Astrocyte (in vitro differentiated cells and primary cell): ENCODE measurements around the gene LPCAT4. TPM values are rescaled to one million over a fixed set of nuclear protein-coding genes. Genes with fewer than 3 reads are reported as not detected.
"Not testable (repeated sequence)": the region's sequence is repeated elsewhere in the genome, so short reads cannot be mapped to it uniquely, and the experiment has no call there.

ENCODE experiments used
- DNase-seq: peaks from one replicate; pipeline ENCODE4 v3.0.0-alpha.2; 2010; ENCODE audit warnings: low read depth
- FAIRE-seq: peaks from 2 replicates; lab custom pipeline; 2011; peaks lifted over from hg19 to GRCh38; lab: Jason Lieb, UNC
- H2AFZ ChIP-seq: 2 replicates; pipeline ENCODE4 v1.6.0; 2012; ENCODE audit warnings: low read depth, low read length, inconsistent platforms
- H3K27ac ChIP-seq: 2 replicates; pipeline ENCODE4 v1.5.1; 2011; ENCODE audit warnings: low read depth, low read length, inconsistent platforms
- H3K27me3 ChIP-seq: 2 replicates; pipeline ENCODE4 v1.6.0; 2011; ENCODE audit warnings: low read length, inconsistent platforms; ENCODE audit not compliant: insufficient read depth
- H3K36me3 ChIP-seq: 2 replicates; pipeline ENCODE4 v1.5.1; 2011; ENCODE audit warnings: low read length, inconsistent platforms; ENCODE audit not compliant: insufficient read depth
- H3K4me1 ChIP-seq: 2 replicates; pipeline ENCODE4 v1.5.1; 2011; ENCODE audit warnings: low read length, inconsistent platforms; ENCODE audit not compliant: insufficient read depth
- H3K4me2 ChIP-seq: 2 replicates; pipeline ENCODE4 v1.6.0; 2012; ENCODE audit warnings: low read length, inconsistent platforms
- H3K4me3 ChIP-seq: 2 replicates; pipeline ENCODE4 v1.5.1; 2011; ENCODE audit warnings: low read depth, mild to moderate bottlenecking, low read length, inconsistent platforms; ENCODE audit not compliant: insufficient read depth
- H3K79me2 ChIP-seq: 2 replicates; pipeline ENCODE4 v1.6.0; 2012; ENCODE audit warnings: mild to moderate bottlenecking, low read length, inconsistent platforms; ENCODE audit not compliant: insufficient read depth
- H3K9ac ChIP-seq: 2 replicates; pipeline ENCODE4 v1.6.0; 2012; ENCODE audit warnings: mild to moderate bottlenecking, low read length, inconsistent platforms
- H3K9me3 ChIP-seq: 2 replicates; pipeline ENCODE4 v1.5.1; 2012; ENCODE audit warnings: low read depth, mild to moderate bottlenecking, low read length, inconsistent platforms; ENCODE audit not compliant: insufficient read depth
- H4K20me1 ChIP-seq: 2 replicates; pipeline ENCODE4 v1.6.0; 2012; ENCODE audit warnings: low read length, inconsistent platforms; ENCODE audit not compliant: insufficient read depth
- H3K27ac Mint-ChIP-seq: one replicate; pipeline ENCODE4 v1.8.0; 2021; ENCODE audit warnings: mild to moderate bottlenecking, mixed read lengths; ENCODE audit not compliant: unreplicated experiment
- H3K27me3 Mint-ChIP-seq: one replicate; pipeline ENCODE4 v1.8.0; 2021; ENCODE audit warnings: low read depth, mixed read lengths; ENCODE audit not compliant: unreplicated experiment
- H3K36me3 Mint-ChIP-seq: one replicate; pipeline ENCODE4 v1.8.0; 2021; ENCODE audit warnings: low read depth, mixed read lengths; ENCODE audit not compliant: unreplicated experiment
- H3K4me1 Mint-ChIP-seq: one replicate; pipeline ENCODE4 v1.8.0; 2021; ENCODE audit warnings: low read depth, mixed read lengths; ENCODE audit not compliant: unreplicated experiment
- H3K4me3 Mint-ChIP-seq: one replicate; pipeline ENCODE4 v1.8.0; 2021; ENCODE audit warnings: mild to moderate bottlenecking, moderate library complexity, mixed read lengths; ENCODE audit not compliant: unreplicated experiment
- H3K9me3 Mint-ChIP-seq: one replicate; pipeline ENCODE4 v1.8.0; 2021; ENCODE audit warnings: mild to moderate bottlenecking, mixed read lengths; ENCODE audit not compliant: unreplicated experiment
- total RNA-seq: library from RNA; stranded (reverse); gene quantifications from 2 replicates; pipeline ENCODE4 v1.2.1, GENCODE V29; 2021

The LPCAT4 gene
- total RNA-seq, 1 donor from 2014 or later: 44.4 TPM

GRCh38 chr15:34403160-34403598, 36.2 kb upstream of the LPCAT4 start:
- H3K9ac ChIP-seq, H3K9me3 ChIP-seq, H2AFZ ChIP-seq, DNase-seq, H3K27ac ChIP-seq, H3K36me3 ChIP-seq, H4K20me1 ChIP-seq, H3K27ac Mint-ChIP-seq, H3K9me3 Mint-ChIP-seq, H3K4me1 Mint-ChIP-seq, H3K36me3 Mint-ChIP-seq, H3K4me3 ChIP-seq, H3K4me3 Mint-ChIP-seq, FAIRE-seq, H3K4me2 ChIP-seq, H3K4me1 ChIP-seq, H3K79me2 ChIP-seq, H3K27me3 Mint-ChIP-seq, H3K27me3 ChIP-seq: not testable (repeated sequence)

- H3K4me3 ChIP-seq, H3K9me3 Mint-ChIP-seq, DNase-seq, H3K27ac Mint-ChIP-seq, H3K9ac ChIP-seq, H3K27me3 ChIP-seq, H3K4me2 ChIP-seq, H3K36me3 ChIP-seq, H2AFZ ChIP-seq, H3K9me3 ChIP-seq, H3K27ac ChIP-seq, H3K4me1 ChIP-seq, H3K79me2 ChIP-seq, H4K20me1 ChIP-seq, FAIRE-seq, H3K4me3 Mint-ChIP-seq, H3K27me3 Mint-ChIP-seq, H3K4me1 Mint-ChIP-seq, H3K36me3 Mint-ChIP-seq: not testable (repeated sequence)
Measured at GRCh38 chr15:34397637-34398259, 30.8 kb upstream of the LPCAT4 start.

- not testable (repeated sequence) for H3K4me1 Mint-ChIP-seq, H3K4me3 ChIP-seq, FAIRE-seq, H3K36me3 Mint-ChIP-seq, H3K36me3 ChIP-seq, H3K27me3 ChIP-seq, H3K27ac Mint-ChIP-seq, H3K79me2 ChIP-seq, H3K27me3 Mint-ChIP-seq, H3K9me3 Mint-ChIP-seq, DNase-seq, H3K4me1 ChIP-seq, H3K9ac ChIP-seq, H4K20me1 ChIP-seq, H3K9me3 ChIP-seq, H3K27ac ChIP-seq, H3K4me3 Mint-ChIP-seq, H3K4me2 ChIP-seq, H2AFZ ChIP-seq
Measured at GRCh38 chr15:34392981-34393380, 26.0 kb upstream of the LPCAT4 start.

GRCh38 chr15:34389594-34390086, 22.6 kb upstream of the LPCAT4 start:
- H2AFZ ChIP-seq, DNase-seq, H3K4me3 Mint-ChIP-seq, H3K9ac ChIP-seq, H3K79me2 ChIP-seq, H3K4me1 ChIP-seq, FAIRE-seq, H3K4me2 ChIP-seq, H3K36me3 ChIP-seq, H3K9me3 Mint-ChIP-seq, H4K20me1 ChIP-seq, H3K9me3 ChIP-seq, H3K27ac Mint-ChIP-seq, H3K4me3 ChIP-seq, H3K36me3 Mint-ChIP-seq, H3K27me3 ChIP-seq, H3K27ac ChIP-seq, H3K27me3 Mint-ChIP-seq, H3K4me1 Mint-ChIP-seq: not testable (repeated sequence)

- not testable (repeated sequence) for H3K4me2 ChIP-seq, H3K4me3 Mint-ChIP-seq, H3K36me3 Mint-ChIP-seq
Measured at GRCh38 chr15:34381829-34382521, 15.0 kb upstream of the LPCAT4 start.

GRCh38 chr15:34380491-34380890, 13.5 kb upstream of the LPCAT4 start:
- H3K9me3 Mint-ChIP-seq, H3K4me3 Mint-ChIP-seq, H3K4me2 ChIP-seq, DNase-seq, H3K4me1 ChIP-seq, H3K27me3 Mint-ChIP-seq, H3K36me3 ChIP-seq, H2AFZ ChIP-seq, H3K79me2 ChIP-seq, H3K36me3 Mint-ChIP-seq, H3K9ac ChIP-seq, H3K9me3 ChIP-seq, H4K20me1 ChIP-seq, H3K4me3 ChIP-seq, H3K4me1 Mint-ChIP-seq, H3K27ac Mint-ChIP-seq, FAIRE-seq, H3K27me3 ChIP-seq, H3K27ac ChIP-seq: not testable (repeated sequence)

More at GRCh38 chr15:34381829-34382521, 15.0 kb upstream of the LPCAT4 start:
- H3K36me3 ChIP-seq, H3K9me3 ChIP-seq, H3K27me3 ChIP-seq, H3K27ac Mint-ChIP-seq, H3K4me1 Mint-ChIP-seq, H3K27ac ChIP-seq, H3K27me3 Mint-ChIP-seq, H4K20me1 ChIP-seq, H3K4me3 ChIP-seq, H2AFZ ChIP-seq, FAIRE-seq, H3K9me3 Mint-ChIP-seq, H3K79me2 ChIP-seq, H3K4me1 ChIP-seq, DNase-seq, H3K9ac ChIP-seq: not testable (repeated sequence)
